ENCODE data around the gene NACAD. TPM values are rescaled to one million over a fixed set of nuclear protein-coding genes. Genes with fewer than 3 reads are reported as not detected.
"Not testable (repeated sequence)": the region's sequence is repeated elsewhere in the genome, so short reads cannot be mapped to it uniquely, and the experiment has no call there.

The NACAD gene
- total and polyA plus RNA-seq, 4 experiments from 2014 or later, result not detected

DNA sequence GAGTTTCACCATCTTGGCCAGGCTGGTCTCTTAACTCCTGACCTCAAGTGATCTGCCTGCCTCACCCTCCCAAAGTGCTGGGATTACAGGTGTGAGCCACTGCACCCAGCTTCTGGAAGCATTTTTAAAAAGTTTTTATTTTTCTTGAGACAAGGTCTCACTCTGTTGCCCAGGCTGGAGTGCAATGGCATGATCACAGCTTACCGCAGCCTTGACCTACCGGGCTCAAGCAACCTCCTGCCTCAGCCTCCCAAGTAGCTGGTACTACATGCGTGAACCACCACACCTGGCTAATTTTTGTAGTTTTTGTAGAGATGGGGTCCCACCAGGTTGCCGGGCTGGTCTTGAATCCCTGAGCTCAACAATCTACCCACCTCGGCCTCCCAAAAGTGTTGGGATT lies 54.1 kb downstream of the NACAD start:
- DNase-seq; H3K27me3 ChIP-seq (ENCODE audit: insufficient read depth, low read length); H3K27me3 Mint-ChIP-seq; H3K27ac ChIP-seq (ENCODE audit: low read depth, low read length); H3K4me3 ChIP-seq (ENCODE audit: low read length in 2 of 2); H3K9me3 ChIP-seq (ENCODE audit: control insufficient read depth in 1 of 2, low read length in 2 of 2); H3K9me3 Mint-ChIP-seq; intact Hi-C loops (cut with micrococcal nuclease): not testable (repeated sequence)
- H3K36me3 ChIP-seq (ENCODE audit: insufficient read depth, low read length), result peaks cover 18% of the 10 kb centered on the region
- Mint-ChIP-seq H3K4me3 (peak overlapping the region in 5 of 8 donors; percentile 10 to 91 (median 25)), H3K36me3 (peaks cover 44 to 62% of the 10 kb centered on the region in 2 donors), H3K27ac (peak overlapping the region in 6 of 7 donors; percentile 18 to 73 (median 58)), H3K4me1 (peaks cover 53 to 85% (median 66%) of the 10 kb centered on the region in 4 donors)
- ChIA-PET POLR2A (ENCODE audit: partially characterized antibody) (interaction anchor here (0.7 to 19.7 kb wide), 3 partner anchors 31 to 56 kb away, joined by 3 to 551 read pairs (median 379); partner anchors contain the start of genes CCM2 and MYO1G), CTCF (ENCODE audit: partially characterized antibody) (interaction anchor here (0.9 to 7.9 kb wide), 5 partner anchors 34 to 70 kb away, joined by 4 to 88 read pairs (median 5); no protein-coding TSS in a partner anchor)
- H3K4me1 ChIP-seq (ENCODE audit: insufficient read depth, low read length), result peaks cover 87% of the 10 kb centered on the region

- Histone ChIP-seq H3K36me3 (ENCODE audit: insufficient read depth, low read length) (peaks cover 12% of the 10 kb centered on the region), H3K27me3 (ENCODE audit: insufficient read depth, low read length) (no peaks in the 10 kb centered on the region), H3K4me1 (ENCODE audit: insufficient read depth, low read length) (peaks cover 95% of the 10 kb centered on the region), H3K27ac (ENCODE audit: low read depth, low read length) (peak overlapping the region; percentile 22), H3K4me3 (ENCODE audit: low read length in 2 of 2) (peak overlapping the region in 1 of 2 donors; percentile 27), H3K9me3 (ENCODE audit: control insufficient read depth in 1 of 2, low read length in 2 of 2) (no peaks in the 10 kb centered on the region)
- peak overlapping the region in 6 of 7 donors; percentile 63 to 90 (median 86) for H3K27ac Mint-ChIP-seq
- peak overlapping the region; percentile 65 to 86 (median 70) for H3K4me3 Mint-ChIP-seq
- H3K27me3 Mint-ChIP-seq, result no peaks in the 10 kb centered on the region
- ChIA-PET CTCF (ENCODE audit: partially characterized antibody) (interaction anchor here (0.6 to 7.9 kb wide), 8 partner anchors 37 to 179 kb away, joined by 3 to 88 read pairs (median 4); no protein-coding TSS in a partner anchor), POLR2A (ENCODE audit: partially characterized antibody) (interaction anchor here (0.6 to 19.7 kb wide), 6 partner anchors 16 to 102 kb away, joined by 3 to 551 read pairs (median 3); partner anchors contain the start of genes CCM2 and MYO1G)
- H3K36me3 Mint-ChIP-seq, result peaks cover 42 to 64% of the 10 kb centered on the region in 2 donors
- H3K4me1 Mint-ChIP-seq, result peaks cover 56 to 86% (median 70%) of the 10 kb centered on the region in 4 donors
- DNase-seq, result no peak
- no peaks in the 10 kb centered on the region for H3K9me3 Mint-ChIP-seq
- intact Hi-C loops (cut with micrococcal nuclease), result no loop called here
These were observed 54.9 kb downstream of the NACAD start for GRCh38 chr7:45033931-45034290.

GRCh38 chr7:45033261-45033930 lies 55.4 kb downstream of the NACAD start:
- Mint-ChIP-seq H3K27me3 (no peaks in the 10 kb centered on the region), H3K36me3 (peaks cover 37 to 64% of the 10 kb centered on the region in 2 donors), H3K4me3 (peak overlapping the region; percentile 65 to 86 (median 70)), H3K9me3 (no peaks in the 10 kb centered on the region), H3K4me1 (peaks cover 55 to 86% (median 67%) of the 10 kb centered on the region in 4 donors), H3K27ac (peak overlapping the region; percentile 63 to 90 (median 86))
- Histone ChIP-seq H3K4me1 (ENCODE audit: insufficient read depth, low read length) (peaks cover 95% of the 10 kb centered on the region), H3K27me3 (ENCODE audit: insufficient read depth, low read length) (no peaks in the 10 kb centered on the region), H3K36me3 (ENCODE audit: insufficient read depth, low read length) (peaks cover 7% of the 10 kb centered on the region), H3K27ac (ENCODE audit: low read depth, low read length) (peak overlapping the region; percentile 22), H3K9me3 (ENCODE audit: control insufficient read depth in 1 of 2, low read length in 2 of 2) (no peaks in the 10 kb centered on the region), H3K4me3 (ENCODE audit: low read length in 2 of 2) (peak overlapping the region in 1 of 2 donors; percentile 27)
- ChIA-PET CTCF (ENCODE audit: partially characterized antibody) (interaction anchor here (0.6 to 7.9 kb wide), 6 partner anchors 33 to 178 kb away, joined by 3 to 88 read pairs (median 3); no protein-coding TSS in a partner anchor), POLR2A (ENCODE audit: partially characterized antibody) (interaction anchor here (0.6 to 19.7 kb wide), 5 partner anchors 15 to 102 kb away, joined by 3 to 551 read pairs (median 3); partner anchors contain the start of genes CCM2 and MYO1G)
- DNase-seq, result peak; percentile 23 to 47 (median 29)
- intact Hi-C loops (cut with micrococcal nuclease), result no loop called here

DNA sequence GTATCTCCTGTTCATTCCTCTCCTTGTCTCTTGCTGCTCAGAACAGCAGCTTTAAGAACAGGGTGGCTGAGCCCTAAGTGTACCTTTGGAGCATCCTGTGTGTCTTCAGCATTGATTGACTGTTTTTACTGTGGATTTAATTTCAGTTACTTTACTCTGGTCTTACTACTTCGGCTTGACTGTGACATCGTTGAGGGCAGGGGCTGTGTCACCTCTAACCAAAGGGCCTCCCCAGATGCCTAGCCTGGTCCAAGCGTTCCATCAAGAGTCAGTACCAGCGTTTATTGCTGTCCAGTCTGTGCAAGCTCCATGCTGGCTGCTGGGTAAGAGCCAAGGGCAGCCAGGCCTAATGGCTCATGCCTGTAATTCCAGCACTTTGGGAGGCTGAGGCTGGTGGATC lies 56.3 kb downstream of the NACAD start:
- Mint-ChIP-seq H3K4me1 (peaks cover 48 to 85% (median 62%) of the 10 kb centered on the region in 4 donors), H3K36me3 (peaks cover 39 to 65% of the 10 kb centered on the region in 2 donors), H3K27ac (peak overlapping the region; percentile 63 to 90 (median 83)), H3K9me3 (no peaks in the 10 kb centered on the region), H3K4me3 (peak overlapping the region; percentile 65 to 86 (median 70)), H3K27me3 (no peaks in the 10 kb centered on the region)
- ChIA-PET POLR2A (ENCODE audit: partially characterized antibody) (interaction anchor here (1.1 to 19.7 kb wide), 5 partner anchors 10 to 54 kb away, joined by 3 to 551 read pairs (median 4); partner anchors contain the start of genes CCM2 and MYO1G), CTCF (ENCODE audit: partially characterized antibody) (interaction anchor here (0.7 to 7.9 kb wide), 7 partner anchors 14 to 68 kb away, joined by 3 to 88 read pairs (median 4); no protein-coding TSS in a partner anchor)
- Histone ChIP-seq H3K27ac (ENCODE audit: low read depth, low read length) (peak overlapping the region; percentile 22), H3K36me3 (ENCODE audit: insufficient read depth, low read length) (peaks cover 3% of the 10 kb centered on the region), H3K4me1 (ENCODE audit: insufficient read depth, low read length) (peaks cover 89% of the 10 kb centered on the region), H3K27me3 (ENCODE audit: insufficient read depth, low read length) (no peaks in the 10 kb centered on the region), H3K9me3 (ENCODE audit: control insufficient read depth in 1 of 2, low read length in 2 of 2) (no peaks in the 10 kb centered on the region), H3K4me3 (ENCODE audit: low read length in 2 of 2) (peak overlapping the region in 1 of 2 donors; percentile 6)
- no peak for DNase-seq
- intact Hi-C loops (cut with micrococcal nuclease), result no loop called here

GRCh38 chr7:45031829-45032228 lies 56.9 kb downstream of the NACAD start:
- peak overlapping the region in 1 of 2 donors; percentile 6 for H3K4me3 ChIP-seq (ENCODE audit: low read length in 2 of 2)
- H3K4me3 Mint-ChIP-seq, result peak overlapping the region; percentile 9 to 86 (median 70)
- DNase-seq, result no peak

More at GRCh38 chr7:45031829-45032228, 56.9 kb downstream of the NACAD start:
- Mint-ChIP-seq H3K27ac (peak overlapping the region in 6 of 7 donors; percentile 63 to 90 (median 85)), H3K27me3 (no peaks in the 10 kb centered on the region), H3K9me3 (no peaks in the 10 kb centered on the region), H3K36me3 (peaks cover 39 to 69% of the 10 kb centered on the region in 2 donors), H3K4me1 (peaks cover 46 to 85% (median 62%) of the 10 kb centered on the region in 4 donors)
- H3K27ac ChIP-seq (ENCODE audit: low read depth, low read length), result peak overlapping the region; percentile 22
- POLR2A ChIA-PET (ENCODE audit: partially characterized antibody), result interaction anchor here (0.6 to 19.7 kb wide), 7 partner anchors 10 to 58 kb away, joined by 3 to 551 read pairs (median 4); partner anchors contain the start of genes CCM2 and MYO1G
- CTCF ChIA-PET (ENCODE audit: partially characterized antibody), result interaction anchor here (0.9 to 7.9 kb wide), 8 partner anchors 10 to 104 kb away, joined by 3 to 88 read pairs (median 4); no protein-coding TSS in a partner anchor
- H3K9me3 ChIP-seq (ENCODE audit: control insufficient read depth in 1 of 2, low read length in 2 of 2), result no peaks in the 10 kb centered on the region
- H3K36me3 ChIP-seq (ENCODE audit: insufficient read depth, low read length), result peaks cover 3% of the 10 kb centered on the region
- H3K4me1 ChIP-seq (ENCODE audit: insufficient read depth, low read length), result peaks cover 89% of the 10 kb centered on the region
- H3K27me3 ChIP-seq (ENCODE audit: insufficient read depth, low read length), result no peaks in the 10 kb centered on the region
- intact Hi-C loops (cut with micrococcal nuclease), result no loop called here

Other genes with a start within 250 kb of the NACAD start
- gene H2AZ2, start 240.9 kb downstream of the NACAD start, total RNA-seq, result 100 to 1,000 TPM; 168 to 169 TPM
- gene H2AZ2, start 240.9 kb downstream of the NACAD start, polyA plus RNA-seq, result 100 to 1,000 TPM; 231 to 236 TPM
- 10 to 100 TPM; 26.6 to 27.4 TPM for gene PURB, start 203.4 kb downstream of the NACAD start, total RNA-seq
- gene PURB, start 203.4 kb downstream of the NACAD start, polyA plus RNA-seq, result 1 to 10 TPM; 1.1 to 2.2 TPM
- 10 to 100 TPM; 92.9 to 94.2 TPM for gene MYO1G, start 110.0 kb downstream of the NACAD start, total RNA-seq
- 100 to 1,000 TPM; 143 to 168 TPM for gene MYO1G, start 110.0 kb downstream of the NACAD start, polyA plus RNA-seq
- 100 to 1,000 TPM; 192 to 200 TPM for gene CCM2, start 88.8 kb downstream of the NACAD start, total RNA-seq
- 10 to 100 TPM; 82.1 to 91.9 TPM for gene CCM2, start 88.8 kb downstream of the NACAD start, polyA plus RNA-seq
- gene TBRG4, start 22.7 kb upstream of the NACAD start, total RNA-seq, result 100 to 1,000 TPM; 103 to 129 TPM
- gene TBRG4, start 22.7 kb upstream of the NACAD start, polyA plus RNA-seq, result 10 to 100 TPM; 48.5 to 65.3 TPM
- gene RAMP3, start 68.8 kb upstream of the NACAD start, total RNA-seq, result not detected
- 1 to 10 TPM in 1 of 2 donors, under 1 TPM in 1; 0.38 to 1.6 TPM for gene RAMP3, start 68.8 kb upstream of the NACAD start, polyA plus RNA-seq